ENCODE data around the gene PAPSS2.

PAPSS2 gene

DNA sequence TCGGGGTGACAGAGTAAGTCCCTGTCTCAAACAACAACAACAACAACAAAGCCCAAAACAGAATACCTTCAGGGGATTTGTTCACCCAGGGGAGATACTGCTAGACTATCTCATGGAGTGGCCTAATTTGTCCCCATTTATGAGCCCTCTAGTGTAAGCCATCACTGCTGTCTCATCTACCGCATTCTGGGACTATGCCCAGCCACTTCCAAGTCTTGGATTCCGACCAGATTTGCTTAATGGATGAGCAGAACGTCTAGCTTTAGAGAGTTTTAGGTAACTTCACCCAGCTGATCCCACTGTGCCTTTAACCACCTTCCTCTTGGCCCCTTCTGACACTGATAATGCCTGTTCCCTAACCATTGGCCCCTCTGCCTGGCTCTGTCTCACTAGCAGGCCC is 47.1 kb downstream of the PAPSS2 start:
- no peak for TF ChIP-seq SPI1 (IDR thresholded peaks at IDR 0.05; ENCODE audit: borderline replicate concordance, low read depth)
- TF ChIP-seq, protein P1, sequence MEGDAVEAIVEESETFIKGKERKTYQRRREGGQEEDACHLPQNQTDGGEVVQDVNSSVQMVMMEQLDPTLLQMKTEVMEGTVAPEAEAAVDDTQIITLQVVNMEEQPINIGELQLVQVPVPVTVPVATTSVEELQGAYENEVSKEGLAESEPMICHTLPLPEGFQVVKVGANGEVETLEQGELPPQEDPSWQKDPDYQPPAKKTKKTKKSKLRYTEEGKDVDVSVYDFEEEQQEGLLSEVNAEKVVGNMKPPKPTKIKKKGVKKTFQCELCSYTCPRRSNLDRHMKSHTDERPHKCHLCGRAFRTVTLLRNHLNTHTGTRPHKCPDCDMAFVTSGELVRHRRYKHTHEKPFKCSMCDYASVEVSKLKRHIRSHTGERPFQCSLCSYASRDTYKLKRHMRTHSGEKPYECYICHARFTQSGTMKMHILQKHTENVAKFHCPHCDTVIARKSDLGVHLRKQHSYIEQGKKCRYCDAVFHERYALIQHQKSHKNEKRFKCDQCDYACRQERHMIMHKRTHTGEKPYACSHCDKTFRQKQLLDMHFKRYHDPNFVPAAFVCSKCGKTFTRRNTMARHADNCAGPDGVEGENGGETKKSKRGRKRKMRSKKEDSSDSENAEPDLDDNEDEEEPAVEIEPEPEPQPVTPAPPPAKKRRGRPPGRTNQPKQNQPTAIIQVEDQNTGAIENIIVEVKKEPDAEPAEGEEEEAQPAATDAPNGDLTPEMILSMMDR (IDR thresholded peaks at IDR 0.05; ENCODE audit: insufficient read depth, low read length): no peak
- no peak for TF ChIP-seq GABPA (IDR thresholded peaks at IDR 0.05; ENCODE audit: low read depth)
- TF ChIP-seq, protein P2, sequence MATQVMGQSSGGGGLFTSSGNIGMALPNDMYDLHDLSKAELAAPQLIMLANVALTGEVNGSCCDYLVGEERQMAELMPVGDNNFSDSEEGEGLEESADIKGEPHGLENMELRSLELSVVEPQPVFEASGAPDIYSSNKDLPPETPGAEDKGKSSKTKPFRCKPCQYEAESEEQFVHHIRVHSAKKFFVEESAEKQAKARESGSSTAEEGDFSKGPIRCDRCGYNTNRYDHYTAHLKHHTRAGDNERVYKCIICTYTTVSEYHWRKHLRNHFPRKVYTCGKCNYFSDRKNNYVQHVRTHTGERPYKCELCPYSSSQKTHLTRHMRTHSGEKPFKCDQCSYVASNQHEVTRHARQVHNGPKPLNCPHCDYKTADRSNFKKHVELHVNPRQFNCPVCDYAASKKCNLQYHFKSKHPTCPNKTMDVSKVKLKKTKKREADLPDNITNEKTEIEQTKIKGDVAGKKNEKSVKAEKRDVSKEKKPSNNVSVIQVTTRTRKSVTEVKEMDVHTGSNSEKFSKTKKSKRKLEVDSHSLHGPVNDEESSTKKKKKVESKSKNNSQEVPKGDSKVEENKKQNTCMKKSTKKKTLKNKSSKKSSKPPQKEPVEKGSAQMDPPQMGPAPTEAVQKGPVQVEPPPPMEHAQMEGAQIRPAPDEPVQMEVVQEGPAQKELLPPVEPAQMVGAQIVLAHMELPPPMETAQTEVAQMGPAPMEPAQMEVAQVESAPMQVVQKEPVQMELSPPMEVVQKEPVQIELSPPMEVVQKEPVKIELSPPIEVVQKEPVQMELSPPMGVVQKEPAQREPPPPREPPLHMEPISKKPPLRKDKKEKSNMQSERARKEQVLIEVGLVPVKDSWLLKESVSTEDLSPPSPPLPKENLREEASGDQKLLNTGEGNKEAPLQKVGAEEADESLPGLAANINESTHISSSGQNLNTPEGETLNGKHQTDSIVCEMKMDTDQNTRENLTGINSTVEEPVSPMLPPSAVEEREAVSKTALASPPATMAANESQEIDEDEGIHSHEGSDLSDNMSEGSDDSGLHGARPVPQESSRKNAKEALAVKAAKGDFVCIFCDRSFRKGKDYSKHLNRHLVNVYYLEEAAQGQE (IDR thresholded peaks at IDR 0.05; ENCODE audit: insufficient replicate concordance, low read depth): no peak
- TF ChIP-seq POLR2AphosphoS5 (IDR thresholded peaks at IDR 0.05; ENCODE audit: low read depth): no peak
- DNase-seq (ENCODE audit: low read depth in 1 of 2, low spot score in 1 of 2): no peak
- no peak overlapping the region for H3K4me3 ChIP-seq (replicated peaks; ENCODE audit: insufficient read depth, low read length)
- H3K27ac ChIP-seq (replicated peaks): no peak overlapping the region
- no peaks in the 10 kb centered on the region for H3K27me3 ChIP-seq (ENCODE audit: insufficient read depth, poor library complexity, severe bottlenecking)

DNA sequence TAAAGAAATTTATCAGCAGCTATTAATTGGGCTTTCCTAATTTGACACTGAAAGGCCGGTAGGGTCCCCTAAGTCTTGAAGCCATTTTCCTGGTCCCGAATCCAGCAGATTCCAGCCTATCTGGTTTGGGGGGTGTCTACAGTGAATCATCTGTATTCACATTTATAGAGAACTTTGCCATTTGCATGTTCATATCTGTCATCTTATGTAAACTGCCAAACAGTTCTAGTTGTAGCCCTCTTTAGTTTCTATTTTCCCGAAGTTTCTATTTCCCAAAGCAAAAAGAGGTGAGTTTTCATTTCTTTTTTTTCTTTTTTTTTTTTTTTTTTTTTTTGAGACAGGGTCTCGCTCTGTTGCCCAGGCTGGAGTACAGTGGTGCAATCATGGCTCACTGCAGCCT is 47.6 kb downstream of the PAPSS2 start:
- TF ChIP-seq SPI1 (IDR thresholded peaks at IDR 0.05; ENCODE audit: borderline replicate concordance, low read depth) (no peak), GABPA (IDR thresholded peaks at IDR 0.05; ENCODE audit: low read depth) (no peak), POLR2AphosphoS5 (IDR thresholded peaks at IDR 0.05; ENCODE audit: low read depth) (no peak)
- TF ChIP-seq, protein P2 (IDR thresholded peaks at IDR 0.05; ENCODE audit: insufficient replicate concordance, low read depth): no peak
- TF ChIP-seq, protein P1 (IDR thresholded peaks at IDR 0.05; ENCODE audit: insufficient read depth, low read length): no peak
- H3K4me3 ChIP-seq (replicated peaks; ENCODE audit: insufficient read depth, low read length): no peak overlapping the region
- no peak overlapping the region for H3K27ac ChIP-seq (replicated peaks)
- no peaks in the 10 kb centered on the region for H3K27me3 ChIP-seq (ENCODE audit: insufficient read depth, poor library complexity, severe bottlenecking)
- DNase-seq (ENCODE audit: low read depth in 1 of 2, low spot score in 1 of 2): no peak

DNA sequence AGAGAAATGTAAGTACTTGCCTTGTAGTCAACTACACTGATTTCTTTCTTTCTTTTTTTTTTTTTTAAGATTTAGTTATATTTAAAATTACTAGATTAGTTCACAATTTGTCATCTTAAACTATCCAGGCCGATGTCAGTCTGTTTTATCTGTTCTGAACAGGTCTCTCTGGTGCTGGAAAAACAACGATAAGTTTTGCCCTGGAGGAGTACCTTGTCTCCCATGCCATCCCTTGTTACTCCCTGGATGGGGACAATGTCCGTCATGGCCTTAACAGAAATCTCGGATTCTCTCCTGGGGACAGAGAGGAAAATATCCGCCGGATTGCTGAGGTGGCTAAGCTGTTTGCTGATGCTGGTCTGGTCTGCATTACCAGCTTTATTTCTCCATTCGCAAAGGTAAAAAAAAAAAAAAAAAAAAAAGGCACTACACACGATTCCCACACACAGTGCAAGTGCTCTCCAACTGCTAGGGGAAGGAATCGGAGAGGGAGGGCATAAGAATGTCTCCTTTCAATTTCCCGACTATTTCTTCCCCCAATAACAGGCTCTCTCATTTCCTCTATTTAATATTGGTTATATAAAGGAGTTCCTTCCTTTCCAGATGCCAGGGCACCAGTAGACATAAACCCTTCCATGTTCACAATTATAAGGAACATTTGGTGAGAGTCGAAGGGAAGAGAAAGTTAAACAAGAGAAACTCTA is 53.4 kb downstream of the PAPSS2 start:
- no peaks in the 10 kb centered on the region for H3K27me3 ChIP-seq (ENCODE audit: insufficient read depth, poor library complexity, severe bottlenecking)
- TF ChIP-seq GABPA (IDR thresholded peaks at IDR 0.05; ENCODE audit: low read depth) (no peak), POLR2AphosphoS5 (IDR thresholded peaks at IDR 0.05; ENCODE audit: low read depth) (no peak), SPI1 (IDR thresholded peaks at IDR 0.05; ENCODE audit: borderline replicate concordance, low read depth) (no peak)
- TF ChIP-seq, protein P2 (IDR thresholded peaks at IDR 0.05; ENCODE audit: insufficient replicate concordance, low read depth): no peak
- TF ChIP-seq, protein P1 (IDR thresholded peaks at IDR 0.05; ENCODE audit: insufficient read depth, low read length): no peak
- no peak overlapping the region for H3K27ac ChIP-seq (replicated peaks)
- DNase-seq (ENCODE audit: low read depth in 1 of 2, low spot score in 1 of 2): no peak
- H3K4me3 ChIP-seq (replicated peaks; ENCODE audit: insufficient read depth, low read length): no peak overlapping the region

Data from HL-60 (cell line).